HCT116 (cell line): ENCODE measurements around the gene PVALEF. TPM values are rescaled to one million over a fixed set of nuclear protein-coding genes. Genes with fewer than 3 reads are reported as not detected.

Experiments used
- ATAC-seq: fragments of 200-7000 bp; cut with Tn5 transposase; 2 replicates; pipeline ENCODE4 v1.9.1; 2020; ENCODE audit warnings: mild to moderate bottlenecking, moderate library complexity
- BruUV-seq: library from RNA; stranded (reverse); fragments of 400-500 nt; replicated peaks from 2 replicates; lab custom pipeline; 2021; lab: Mats Ljungman, UMichigan
- CTCF ChIA-PET: fragments of 300-600 bp; sonication (Branson Sonifier 250); formaldehyde crosslinking; loops from one replicate; lab custom pipeline; 2021; ENCODE audit warnings: antibody characterized with exemption; lab: Charles Lee
- POLR2A ChIA-PET: fragments of 300-600, 350-600 bp; sonication (Branson Sonifier 250); formaldehyde crosslinking; loops from one replicate; lab custom pipeline; 2021; ENCODE audit warnings: antibody characterized with exemption; lab: Charles Lee
- RAD21 ChIA-PET, 2 experiments: fragments of 300-600 bp; sonication (Branson Sonifier 250); formaldehyde crosslinking; loops; one replicate each; lab custom pipeline; 2023; ENCODE audit warnings: low total read pairs in 2 of 2; ENCODE audit not compliant: uncharacterized antibody in 2 of 2, unreplicated experiment in 2 of 2, low non-redundant PET in 1 of 2; lab: Charles Lee
- DNase-seq: peaks from one replicate; pipeline ENCODE4 v3.0.0-alpha.2; 2010; ENCODE audit warnings: low read depth, low spot score
- H2AFZ ChIP-seq: fragments of 200-600 bp; shearing (Covaris generic), sonication (generic); 2 replicates; pipeline ENCODE4 v1.6.1; 2017; ENCODE audit warnings: low read depth, mixed run types, mixed read lengths, antibody characterized with exemption, low read length; ENCODE audit not compliant: poor library complexity, severe bottlenecking
- H3K27ac ChIP-seq: 2 replicates; pipeline ENCODE4 v1.5.1; 2012; ENCODE audit warnings: low read depth, low read length
- H3K27me3 ChIP-seq: fragments of 200-600 bp; sonication (generic); 2 replicates; pipeline ENCODE4 v1.6.1; 2016; ENCODE audit warnings: mixed run types, low read length, mixed read lengths; ENCODE audit not compliant: insufficient read depth
- H3K36me3 ChIP-seq, 2 experiments: fragments of 200-500 bp in 1 of 2; fragments of 200-600 bp in 1 of 2; sonication (Bioruptor generic) in 1 of 2; sonication (generic) in 1 of 2; 2 replicates each; pipeline versions ENCODE4 v1.5.1 to v1.6.1; 2014 to 2016; ENCODE audit warnings: low read length in 2 of 2, inconsistent platforms in 1 of 2, mixed read lengths in 1 of 2, mixed run types in 1 of 2; ENCODE audit not compliant: insufficient read depth in 2 of 2, control insufficient read depth in 1 of 2
- H3K4me1 ChIP-seq, 2 experiments: fragments of 200-600 bp in 1 of 2; sonication (generic) in 1 of 2; 2 replicates each; pipeline versions ENCODE4 v1.5.1 to v1.6.1; 2012 to 2017; ENCODE audit warnings: low read length in 2 of 2, inconsistent platforms in 1 of 2, mild to moderate bottlenecking in 1 of 2, mixed read lengths in 1 of 2, mixed run types in 1 of 2, moderate library complexity in 1 of 2; ENCODE audit not compliant: insufficient read depth in 2 of 2, control insufficient read depth in 1 of 2
- H3K4me2 ChIP-seq: fragments of 200-600 bp; sonication (generic); 2 replicates; pipeline ENCODE4 v1.6.1; 2017; ENCODE audit warnings: mixed run types, low read length, mixed read lengths
- H3K4me3 ChIP-seq, 2 experiments: fragments of 200-600 bp in 1 of 2; sonication (generic) in 1 of 2; replicated peaks in 1 of 2; 2 replicates each; pipeline ENCODE4 v1.5.1; 2011 to 2016; ENCODE audit warnings: low read length in 2 of 2, control low read depth in 1 of 2, low read depth in 1 of 2, mild to moderate bottlenecking in 1 of 2, mixed read lengths in 1 of 2, mixed run types in 1 of 2
- H3K79me2 ChIP-seq: fragments of 200-600 bp; sonication (generic); 2 replicates; pipeline ENCODE4 v1.6.1; 2017; ENCODE audit warnings: mild to moderate bottlenecking, mixed run types, low read length, moderate library complexity, mixed read lengths; ENCODE audit not compliant: insufficient read depth
- H3K9ac ChIP-seq: fragments of 200-600 bp; sonication (generic); 2 replicates; pipeline ENCODE4 v1.6.1; 2016; ENCODE audit warnings: low read length, mixed read lengths
- H3K9me2 ChIP-seq: fragments of 200-600 bp; sonication (generic), shearing (Covaris generic); 2 replicates; pipeline ENCODE4 v1.6.1; 2017; ENCODE audit warnings: mixed run types, mild to moderate bottlenecking, moderate library complexity; ENCODE audit not compliant: insufficient read depth
- H3K9me3 ChIP-seq, 2 experiments: fragments of 200-500 bp in 1 of 2; fragments of 200-600 bp in 1 of 2; sonication (Bioruptor generic) in 1 of 2; sonication (generic) in 1 of 2; 2 replicates each; pipeline ENCODE4 v1.6.1; 2014 to 2017; ENCODE audit warnings: low read length in 2 of 2, mixed read lengths in 2 of 2, inconsistent platforms in 1 of 2, low read depth in 1 of 2, mild to moderate bottlenecking in 1 of 2, mixed run types in 1 of 2, moderate library complexity in 1 of 2; ENCODE audit not compliant: control insufficient read depth in 1 of 2, insufficient read depth in 1 of 2
- H4K20me1 ChIP-seq: fragments of 200-600 bp; sonication (generic), shearing (Covaris generic); 2 replicates; pipeline ENCODE4 v1.6.1; 2017; ENCODE audit warnings: mixed run types, mild to moderate bottlenecking, moderate library complexity; ENCODE audit not compliant: insufficient read depth
- ATF3 ChIP-seq: IDR thresholded peaks from 2 replicates; pipeline ENCODE4 v1.6.1; 2012
- CEBPB ChIP-seq: IDR thresholded peaks from 2 replicates; pipeline ENCODE4 v1.6.1; 2012; ENCODE audit warnings: low read depth
- EGR1 ChIP-seq: IDR thresholded peaks from 2 replicates; pipeline ENCODE4 v1.6.1; 2012; ENCODE audit warnings: low read depth
- ELF1 ChIP-seq: IDR thresholded peaks from 2 replicates; pipeline ENCODE4 v1.6.1; 2012; ENCODE audit warnings: low read depth, borderline replicate concordance
- EZH2phosphoT487 ChIP-seq: fragments of 200-600 bp; IDR thresholded peaks from 2 replicates; pipeline ENCODE4 v1.6.1; 2018; ENCODE audit warnings: antibody characterized with exemption, borderline replicate concordance
- JUND ChIP-seq: IDR thresholded peaks from 2 replicates; pipeline ENCODE4 v1.6.1; 2012
- POLR2A ChIP-seq: IDR thresholded peaks from 2 replicates; pipeline ENCODE4 v1.7.0; 2011; ENCODE audit warnings: borderline replicate concordance; ENCODE audit not compliant: insufficient read depth, insufficient read length; ENCODE audit errors: extremely low read depth
- POLR2AphosphoS5 ChIP-seq: IDR thresholded peaks from 2 replicates; pipeline ENCODE4 v1.6.1; 2011; ENCODE audit warnings: mild to moderate bottlenecking, low read depth, low read length, moderate library complexity
- RAD21 ChIP-seq: IDR thresholded peaks from 2 replicates; pipeline ENCODE4 v1.6.1; 2012; ENCODE audit warnings: low read depth, mild to moderate bottlenecking
- SIN3A ChIP-seq: IDR thresholded peaks from 2 replicates; pipeline ENCODE4 v1.6.1; 2012; ENCODE audit warnings: low read depth
- SRF ChIP-seq: IDR thresholded peaks from 2 replicates; pipeline ENCODE4 v1.6.1; 2012; ENCODE audit warnings: low read depth
- TCF7L2 ChIP-seq: IDR thresholded peaks from 2 replicates; pipeline ENCODE4 v1.7.0; 2011; ENCODE audit warnings: borderline replicate concordance, inconsistent platforms; ENCODE audit not compliant: insufficient read depth, insufficient read length; ENCODE audit errors: extremely low read depth
- YY1 ChIP-seq: IDR thresholded peaks from 2 replicates; pipeline ENCODE4 v1.6.1; 2011; ENCODE audit warnings: low read length, low read depth, moderate library complexity, mild to moderate bottlenecking; ENCODE audit not compliant: insufficient replicate concordance; ENCODE audit errors: extremely low read depth
- ZBTB33 ChIP-seq: IDR thresholded peaks from 2 replicates; pipeline ENCODE4 v1.6.1; 2011; ENCODE audit warnings: mild to moderate bottlenecking, low read length, moderate library complexity; ENCODE audit not compliant: insufficient replicate concordance; ENCODE audit errors: extremely low read depth
- ZNF274 ChIP-seq: fragments of 200-500 bp; sonication (Bioruptor generic); IDR thresholded peaks from 2 replicates; pipeline ENCODE4 v1.6.1; 2014; ENCODE audit warnings: mild to moderate bottlenecking, low read depth, low read length, inconsistent platforms
- intact Hi-C: fragments of 100-400 bp; cut with micrococcal nuclease; formaldehyde crosslinking; loops from 2 replicates; pipeline ENCODE4 v1.10.0; 2022
- total RNA-seq: library from RNA; stranded (reverse); gene quantifications from one replicate; pipeline ENCODE4 v1.2.1, GENCODE V29; 2021; ENCODE audit not compliant: unreplicated experiment

Gene PVALEF
- total RNA-seq, 1 experiment from 2014 or later = not detected

- ATAC-seq = no peak
- DNase-seq = no peak
- Histone ChIP-seq H3K4me2 (no peak overlapping the region), H2AFZ (no peak overlapping the region), H3K9me3 (no peaks in the 10 kb centered on the region), H3K9me2 (no peaks in the 10 kb centered on the region), H3K27ac (no peak overlapping the region), H4K20me1 (no peaks in the 10 kb centered on the region), H3K9ac (no peak overlapping the region), H3K36me3 (peaks cover 0 to 2% of the 10 kb centered on the region in 2 experiments; a peak in 1 of 4 replicates), H3K4me1 (no peaks in the 10 kb centered on the region), H3K4me3 (no peak overlapping the region), H3K27me3 (no peaks in the 10 kb centered on the region), H3K79me2 (no peaks in the 10 kb centered on the region)
- ChIA-PET POLR2A (no interaction called here), CTCF (no interaction called here), RAD21 (no interaction called here)
- intact Hi-C loops = no loop called here
- BruUV-seq = no TSS peak
- TF ChIP-seq YY1 (no peak), TCF7L2 (no peak), ATF3 (no peak), POLR2A (no peak), SIN3A (no peak), EZH2phosphoT487 (no peak), RAD21 (no peak)
Observed at GRCh38 chr17:81209141-81209540, 43.8 kb downstream of the PVALEF start.

GRCh38 chr17:81210466-81210865 lies 45.2 kb downstream of the PVALEF start:
- ChIA-PET CTCF (no interaction called here), RAD21 (no interaction called here), POLR2A (no interaction called here)
- no peak overlapping the region for H3K4me2 ChIP-seq
- no peaks in the 10 kb centered on the region for H3K9me3 ChIP-seq
- intact Hi-C loops = no loop called here
- ATAC-seq (no peak), DNase-seq (no peak)
- no peak overlapping the region for H2AFZ ChIP-seq
- no peaks in the 10 kb centered on the region for H3K4me1 ChIP-seq
- BruUV-seq = no TSS peak
- no peaks in the 10 kb centered on the region for H3K27me3 ChIP-seq
- TF ChIP-seq ELF1 (no peak), ZBTB33 (no peak), CEBPB (no peak), EZH2phosphoT487 (no peak), ZNF274 (no peak), POLR2AphosphoS5 (no peak), YY1 (no peak), EGR1 (no peak), SIN3A (no peak), JUND (no peak), SRF (no peak), ATF3 (no peak)
- H3K79me2 ChIP-seq = no peaks in the 10 kb centered on the region
- no peaks in the 10 kb centered on the region for H3K9me2 ChIP-seq
- no peaks in the 10 kb centered on the region for H4K20me1 ChIP-seq
- H3K36me3 ChIP-seq = peaks cover 0 to 2% of the 10 kb centered on the region in 2 experiments; a peak in 1 of 4 replicates
- H3K27ac ChIP-seq = no peak overlapping the region
- no peak overlapping the region for H3K4me3 ChIP-seq
- H3K9ac ChIP-seq = no peak overlapping the region
